Cardiac muscle cell (in vitro differentiated cells and primary cell): Measurements from ENCODE around the gene EPG5. TPM values are rescaled to one million over a fixed set of nuclear protein-coding genes. Genes with fewer than 3 reads are reported as not detected.
"Not testable (repeated sequence)": the region's sequence is repeated elsewhere in the genome, so short reads cannot be mapped to it uniquely, and the experiment has no call there.

ENCODE experiments used
- DNase-seq, 2 donors: peaks; one replicate each; pipeline versions ENCODE4 v3.0.0 to v3.0.0-alpha.2; 2010 to 2017; ENCODE audit warnings: low read depth in 1 of 2, low spot score in 1 of 2
- H3K27ac ChIP-seq: fragments of 200-600 bp; sonication (generic); 2 replicates; pipeline ENCODE4 v1.5.1; 2016
- H3K27me3 ChIP-seq: fragments of 200-600 bp; sonication (generic); 2 replicates; pipeline ENCODE4 v1.6.0; 2016; ENCODE audit warnings: control low read depth
- H3K36me3 ChIP-seq: fragments of 200-600 bp; sonication (generic); 2 replicates; pipeline ENCODE4 v1.5.1; 2016; ENCODE audit warnings: control low read depth
- H3K4me1 ChIP-seq: fragments of 200-600 bp; sonication (generic); 2 replicates; pipeline ENCODE4 v1.8.1; 2017; ENCODE audit warnings: low read depth, mild to moderate bottlenecking, mixed run types
- H3K4me3 ChIP-seq: fragments of 200-600 bp; sonication (generic); 2 replicates; pipeline ENCODE4 v1.5.1; 2016; ENCODE audit warnings: mild to moderate bottlenecking
- H3K9me3 ChIP-seq: fragments of 200-600 bp; sonication (generic); 2 replicates; pipeline ENCODE4 v1.5.1; 2017; ENCODE audit warnings: low read depth, mild to moderate bottlenecking, control low read depth
- polyA plus RNA-seq: library from polyadenylated mRNA; unstranded; fragments of >200 nt; fragmentation: Nextera tagmentation; extraction: Ambion mirVana; gene quantifications from 2 replicates; pipeline ENCODE4 v1.2.1, GENCODE V29; 2016
- total RNA-seq: library from RNA; depleted of rRNA; stranded (reverse); fragments of >200 nt; gene quantifications from 2 replicates; pipeline ENCODE4 v1.2.3, GENCODE V29; 2016
- TF ChIP-seq, protein P1 (sequence below): IDR thresholded peaks from 2 replicates; pipeline ENCODE4 v1.5.1; 2012; ENCODE audit warnings: low read depth, mild to moderate bottlenecking, low read length

EPG5 gene
- total and polyA plus RNA-seq, 2 experiments from 2014 or later, result 7.5 to 17.7 TPM

DNA sequence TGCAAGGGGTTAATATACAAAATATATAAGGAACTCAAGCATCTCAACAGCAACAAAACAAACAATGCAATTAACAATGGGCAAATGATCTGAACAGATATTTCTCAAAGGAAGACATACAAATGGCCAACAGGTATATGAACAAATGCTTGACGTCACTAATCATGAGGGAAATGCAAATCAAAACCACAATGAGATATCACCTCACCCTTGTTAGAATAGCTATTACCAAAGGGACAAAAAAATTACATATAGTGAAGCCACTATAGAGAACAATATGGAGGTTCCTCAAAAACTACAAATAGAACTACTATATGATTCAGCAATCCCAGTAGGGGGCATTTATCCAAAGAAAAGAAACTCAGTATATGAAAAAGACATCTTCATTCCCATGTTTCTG is 145.4 kb downstream of the EPG5 start:
- TF ChIP-seq, protein P1, sequence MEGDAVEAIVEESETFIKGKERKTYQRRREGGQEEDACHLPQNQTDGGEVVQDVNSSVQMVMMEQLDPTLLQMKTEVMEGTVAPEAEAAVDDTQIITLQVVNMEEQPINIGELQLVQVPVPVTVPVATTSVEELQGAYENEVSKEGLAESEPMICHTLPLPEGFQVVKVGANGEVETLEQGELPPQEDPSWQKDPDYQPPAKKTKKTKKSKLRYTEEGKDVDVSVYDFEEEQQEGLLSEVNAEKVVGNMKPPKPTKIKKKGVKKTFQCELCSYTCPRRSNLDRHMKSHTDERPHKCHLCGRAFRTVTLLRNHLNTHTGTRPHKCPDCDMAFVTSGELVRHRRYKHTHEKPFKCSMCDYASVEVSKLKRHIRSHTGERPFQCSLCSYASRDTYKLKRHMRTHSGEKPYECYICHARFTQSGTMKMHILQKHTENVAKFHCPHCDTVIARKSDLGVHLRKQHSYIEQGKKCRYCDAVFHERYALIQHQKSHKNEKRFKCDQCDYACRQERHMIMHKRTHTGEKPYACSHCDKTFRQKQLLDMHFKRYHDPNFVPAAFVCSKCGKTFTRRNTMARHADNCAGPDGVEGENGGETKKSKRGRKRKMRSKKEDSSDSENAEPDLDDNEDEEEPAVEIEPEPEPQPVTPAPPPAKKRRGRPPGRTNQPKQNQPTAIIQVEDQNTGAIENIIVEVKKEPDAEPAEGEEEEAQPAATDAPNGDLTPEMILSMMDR, result no peak
- Histone ChIP-seq H3K36me3 (no peaks in the 10 kb centered on the region), H3K27ac (no peak overlapping the region), H3K4me1 (no peaks in the 10 kb centered on the region), H3K9me3 (no peaks in the 10 kb centered on the region), H3K27me3 (no peaks in the 10 kb centered on the region), H3K4me3 (no peak overlapping the region)
- no peak for DNase-seq

DNA sequence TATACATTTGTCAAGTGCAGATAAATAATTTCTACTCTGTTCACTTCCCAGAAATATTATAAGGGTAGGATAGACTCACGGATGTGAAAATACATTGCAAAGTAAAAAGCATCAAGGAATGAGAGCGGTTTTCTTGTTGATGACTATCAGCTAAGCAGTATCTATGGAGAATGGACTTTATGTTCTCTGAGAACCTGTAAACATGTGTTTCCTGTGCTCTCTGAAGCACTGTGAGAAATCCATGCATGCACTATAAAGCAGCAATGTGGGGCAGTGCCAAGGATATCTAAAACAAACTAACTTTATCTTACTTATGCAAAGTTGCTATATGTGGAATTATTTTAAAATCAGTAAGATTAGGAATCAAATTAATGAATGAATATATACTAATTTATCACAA is 146.1 kb downstream of the EPG5 start:
- Histone ChIP-seq H3K4me1 (no peaks in the 10 kb centered on the region), H3K27me3 (no peaks in the 10 kb centered on the region), H3K4me3 (no peak overlapping the region), H3K27ac (no peak overlapping the region), H3K9me3 (no peaks in the 10 kb centered on the region), H3K36me3 (no peaks in the 10 kb centered on the region)
- TF ChIP-seq, protein P1, result no peak
- DNase-seq, result no peak

DNA sequence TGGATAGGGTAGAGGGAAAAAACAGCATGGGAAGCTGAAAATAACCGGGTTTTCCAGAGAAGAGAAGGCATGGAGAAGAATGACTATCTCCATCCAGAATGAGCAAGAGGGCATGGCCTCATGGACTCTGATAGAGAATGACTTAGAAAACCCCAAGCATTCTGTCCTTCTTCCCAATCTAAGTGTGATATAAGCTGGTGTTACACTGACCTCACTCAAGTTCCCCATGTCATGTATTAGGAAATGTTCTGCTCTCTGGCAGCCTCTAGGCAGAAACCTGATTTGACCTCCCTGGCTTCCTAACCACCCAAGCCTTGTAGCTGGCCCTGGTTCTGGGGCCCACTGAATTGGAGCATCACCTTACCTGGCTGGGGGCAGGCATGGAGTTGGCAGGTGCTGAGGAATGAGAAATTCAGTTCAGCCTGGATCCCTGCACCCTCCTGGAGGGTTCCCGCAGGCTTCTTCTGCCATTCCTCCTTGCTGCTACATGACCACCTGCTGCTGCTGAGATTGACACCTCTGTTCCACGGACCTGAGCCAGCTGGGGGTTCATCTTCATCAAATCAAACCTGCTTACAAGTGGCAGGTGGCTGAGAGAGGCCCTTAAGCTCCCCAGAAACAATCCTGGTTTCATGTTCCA is 146.9 kb downstream of the EPG5 start:
- Histone ChIP-seq H3K27ac (no peak overlapping the region), H3K4me1 (no peaks in the 10 kb centered on the region)
- DNase-seq, result no peak

DNA sequence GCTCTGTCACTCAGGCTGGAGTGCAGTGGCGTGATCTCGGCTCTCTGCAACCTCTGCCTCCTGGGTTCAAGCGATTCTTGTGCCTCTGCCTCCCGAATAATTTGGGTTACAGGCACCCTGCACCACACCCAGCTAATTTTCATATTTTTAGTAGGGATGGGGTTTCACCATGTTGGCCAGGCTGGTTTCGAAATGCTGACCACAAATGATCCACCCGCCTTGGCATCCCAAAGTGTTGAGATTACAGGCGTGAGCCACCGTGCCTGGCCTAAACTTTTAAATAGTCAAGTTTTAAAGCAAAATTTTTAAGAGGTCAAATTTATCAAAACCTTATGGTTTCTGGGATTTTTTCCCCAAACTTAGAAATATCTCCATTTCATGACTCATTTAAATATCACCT is 148.4 kb downstream of the EPG5 start:
- not testable (repeated sequence) for H3K4me1 ChIP-seq, H3K27me3 ChIP-seq, H3K27ac ChIP-seq, H3K4me3 ChIP-seq, H3K36me3 ChIP-seq, H3K9me3 ChIP-seq
- DNase-seq, result peak in 1 of 2 donors; percentile 39

More for the DNA sequence above, 146.9 kb downstream of the EPG5 start:
- Histone ChIP-seq H3K9me3 (no peaks in the 10 kb centered on the region), H3K27me3 (no peaks in the 10 kb centered on the region), H3K4me3 (no peak overlapping the region), H3K36me3 (no peaks in the 10 kb centered on the region)
- TF ChIP-seq, protein P1, result no peak

DNA sequence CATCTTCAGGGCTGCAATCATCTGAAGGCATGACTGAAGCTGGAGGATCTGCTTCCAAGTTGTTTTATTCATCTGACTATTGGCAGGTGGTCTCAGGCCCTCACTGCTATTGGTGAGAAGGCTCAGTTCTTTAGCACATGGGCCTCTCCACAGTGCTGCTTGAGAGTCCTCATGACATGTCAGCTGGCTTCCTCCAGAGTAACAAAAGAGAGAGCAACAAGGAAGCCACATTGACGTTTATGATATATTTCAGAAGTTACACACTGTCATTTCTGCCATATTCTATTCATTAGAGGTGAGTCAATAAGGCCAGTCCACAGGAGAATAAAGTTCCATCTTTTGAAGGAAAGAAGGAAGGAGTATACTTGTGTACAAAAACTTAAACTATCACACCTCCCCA is 149.6 kb downstream of the EPG5 start:
- H3K27me3 ChIP-seq, result no peaks in the 10 kb centered on the region
- TF ChIP-seq, protein P1, result no peak
- no peak overlapping the region for H3K4me3 ChIP-seq
- H3K9me3 ChIP-seq, result no peaks in the 10 kb centered on the region
- no peak overlapping the region for H3K27ac ChIP-seq
- DNase-seq, result no peak
- H3K4me1 ChIP-seq, result no peaks in the 10 kb centered on the region
- no peaks in the 10 kb centered on the region for H3K36me3 ChIP-seq

DNA sequence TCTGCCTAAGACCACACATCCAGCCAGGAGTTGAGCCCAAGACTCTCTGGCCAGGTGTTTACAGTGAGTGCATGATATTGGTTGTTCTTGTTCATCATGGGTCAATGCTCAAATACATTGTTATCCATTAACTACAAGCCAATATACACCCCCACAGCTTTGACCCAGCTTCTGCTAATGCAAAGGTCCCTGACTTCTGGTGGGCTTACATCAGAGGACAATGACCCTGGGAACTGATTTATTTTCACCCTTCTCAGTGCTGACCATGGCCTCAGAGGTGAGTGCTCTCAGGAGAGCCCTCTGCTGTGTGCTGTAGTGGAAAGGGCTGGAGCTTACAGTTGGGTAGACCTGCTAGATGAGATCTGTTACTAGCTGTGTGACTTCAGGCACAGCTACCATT is 152.4 kb downstream of the EPG5 start:
- not testable (repeated sequence) for H3K27me3 ChIP-seq, H3K4me3 ChIP-seq, H3K36me3 ChIP-seq, DNase-seq, H3K9me3 ChIP-seq, H3K4me1 ChIP-seq, H3K27ac ChIP-seq

DNA sequence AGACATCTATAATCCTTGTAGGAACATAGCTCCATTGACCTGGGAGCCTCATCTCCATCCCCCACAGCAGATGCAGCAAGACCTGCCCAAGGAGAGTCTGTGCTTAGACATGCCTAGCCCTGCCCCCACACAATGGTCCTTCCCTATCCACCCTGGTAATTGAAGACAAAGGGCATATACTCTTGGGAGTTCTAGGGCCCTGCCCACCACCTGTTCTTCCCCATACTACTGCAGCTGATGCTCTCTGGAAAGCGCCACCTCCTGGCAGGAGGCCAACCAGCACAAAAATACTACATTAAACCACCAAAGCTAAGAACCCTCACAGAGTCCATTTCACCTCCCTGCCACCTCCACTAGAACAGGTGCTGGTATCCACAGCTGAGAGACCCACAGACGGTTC is 160.0 kb downstream of the EPG5 start:
- H3K4me1 ChIP-seq, DNase-seq, H3K36me3 ChIP-seq, H3K4me3 ChIP-seq, H3K9me3 ChIP-seq, H3K27me3 ChIP-seq, H3K27ac ChIP-seq: not testable (repeated sequence)
